WERI-Rb-1 (cell line): ENCODE results near the gene CTTNBP2.

Experiments
- DNase-seq: peaks from one replicate; pipeline ENCODE4 v3.0.0-alpha.2; 2020
- H3K27ac ChIP-seq: fragments of 250-450 bp; sonication (Bioruptor Pico); 2 replicates; pipeline ENCODE4 v1.5.1; 2020; ENCODE audit warnings: mild to moderate bottlenecking, moderate library complexity
- H3K27me3 ChIP-seq: fragments of 250-450 bp; sonication (Bioruptor Pico); 2 replicates; pipeline ENCODE4 v1.5.1; 2021; ENCODE audit warnings: mild to moderate bottlenecking, low read depth, moderate library complexity; ENCODE audit not compliant: insufficient read depth, severe bottlenecking
- H3K36me3 ChIP-seq: fragments of 250-450 bp; sonication (Bioruptor Pico); 2 replicates; pipeline ENCODE4 v1.5.1; 2020; ENCODE audit warnings: mild to moderate bottlenecking, moderate library complexity
- H3K4me3 ChIP-seq: 2 replicates; pipeline ENCODE4 v1.5.1; 2011; ENCODE audit warnings: low read depth, mild to moderate bottlenecking, control low read depth, low read length
- H3K9me3 ChIP-seq: fragments of 250-450 bp; sonication (Bioruptor Pico); 2 replicates; pipeline ENCODE4 v1.5.1; 2021; ENCODE audit warnings: mild to moderate bottlenecking, moderate library complexity; ENCODE audit not compliant: severe bottlenecking
- TF ChIP-seq, protein P1 (sequence below): IDR thresholded peaks from 2 replicates; pipeline ENCODE4 v1.5.1; 2011; ENCODE audit warnings: low read depth, mild to moderate bottlenecking, control low read depth, inconsistent platforms, low read length

Gene CTTNBP2

DNA sequence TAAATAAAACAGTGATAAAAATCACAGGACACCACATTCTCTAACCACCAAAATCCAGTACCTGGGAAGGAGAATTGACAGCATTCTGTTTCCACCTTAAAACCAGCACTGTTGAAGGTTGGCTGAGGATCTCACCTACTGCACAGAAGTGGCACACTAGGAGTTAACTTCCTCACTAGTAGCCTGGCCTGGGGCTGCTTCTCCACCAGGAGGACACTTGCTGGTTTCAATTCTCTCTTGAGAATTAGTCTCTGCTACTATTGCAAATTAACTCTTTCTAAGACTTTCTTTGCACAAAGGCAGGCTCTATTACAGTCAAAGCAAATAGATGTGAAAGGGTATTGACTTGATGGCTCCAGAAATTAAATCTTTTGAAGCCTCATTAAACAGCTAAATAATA is 2.3 kb upstream of the CTTNBP2 start:
- TF ChIP-seq, protein P1, sequence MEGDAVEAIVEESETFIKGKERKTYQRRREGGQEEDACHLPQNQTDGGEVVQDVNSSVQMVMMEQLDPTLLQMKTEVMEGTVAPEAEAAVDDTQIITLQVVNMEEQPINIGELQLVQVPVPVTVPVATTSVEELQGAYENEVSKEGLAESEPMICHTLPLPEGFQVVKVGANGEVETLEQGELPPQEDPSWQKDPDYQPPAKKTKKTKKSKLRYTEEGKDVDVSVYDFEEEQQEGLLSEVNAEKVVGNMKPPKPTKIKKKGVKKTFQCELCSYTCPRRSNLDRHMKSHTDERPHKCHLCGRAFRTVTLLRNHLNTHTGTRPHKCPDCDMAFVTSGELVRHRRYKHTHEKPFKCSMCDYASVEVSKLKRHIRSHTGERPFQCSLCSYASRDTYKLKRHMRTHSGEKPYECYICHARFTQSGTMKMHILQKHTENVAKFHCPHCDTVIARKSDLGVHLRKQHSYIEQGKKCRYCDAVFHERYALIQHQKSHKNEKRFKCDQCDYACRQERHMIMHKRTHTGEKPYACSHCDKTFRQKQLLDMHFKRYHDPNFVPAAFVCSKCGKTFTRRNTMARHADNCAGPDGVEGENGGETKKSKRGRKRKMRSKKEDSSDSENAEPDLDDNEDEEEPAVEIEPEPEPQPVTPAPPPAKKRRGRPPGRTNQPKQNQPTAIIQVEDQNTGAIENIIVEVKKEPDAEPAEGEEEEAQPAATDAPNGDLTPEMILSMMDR, result no peak
- H3K36me3 ChIP-seq, result no peaks in the 10 kb centered on the region
- no peak overlapping the region for H3K27ac ChIP-seq
- no peaks in the 10 kb centered on the region for H3K9me3 ChIP-seq
- no peak for DNase-seq
- H3K4me3 ChIP-seq, result no peak overlapping the region
- H3K27me3 ChIP-seq, result peaks cover 66% of the 10 kb centered on the region

DNA sequence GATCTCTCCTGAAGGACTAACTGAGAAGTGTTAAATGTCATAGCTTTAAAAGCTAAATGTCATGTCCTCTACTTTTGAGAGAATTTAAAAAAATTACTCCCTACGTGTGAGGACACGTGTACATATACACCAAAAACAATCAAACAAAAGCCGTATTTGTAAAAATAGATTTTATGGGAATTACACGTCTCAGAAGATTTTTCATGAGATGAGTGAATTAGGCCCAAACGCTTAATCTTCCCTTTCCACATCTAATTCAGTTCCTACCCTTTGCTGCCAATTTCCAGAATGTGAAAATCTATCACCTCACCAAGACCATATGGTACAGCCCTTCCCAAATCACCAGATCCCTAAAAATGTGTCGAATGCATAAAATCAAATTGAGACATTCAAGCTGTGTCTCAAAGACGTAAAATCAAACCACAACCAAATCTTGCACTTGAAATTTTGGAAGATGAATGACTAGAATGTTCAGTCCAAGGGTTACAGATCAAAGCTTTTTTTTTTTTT is 1.0 kb upstream of the CTTNBP2 start:
- no peak overlapping the region for H3K27ac ChIP-seq
- H3K36me3 ChIP-seq, result no peaks in the 10 kb centered on the region
- H3K9me3 ChIP-seq, result no peaks in the 10 kb centered on the region
- TF ChIP-seq, protein P1, result no peak
- peaks cover 60% of the 10 kb centered on the region for H3K27me3 ChIP-seq
- DNase-seq, result no peak
- no peak overlapping the region for H3K4me3 ChIP-seq

DNA sequence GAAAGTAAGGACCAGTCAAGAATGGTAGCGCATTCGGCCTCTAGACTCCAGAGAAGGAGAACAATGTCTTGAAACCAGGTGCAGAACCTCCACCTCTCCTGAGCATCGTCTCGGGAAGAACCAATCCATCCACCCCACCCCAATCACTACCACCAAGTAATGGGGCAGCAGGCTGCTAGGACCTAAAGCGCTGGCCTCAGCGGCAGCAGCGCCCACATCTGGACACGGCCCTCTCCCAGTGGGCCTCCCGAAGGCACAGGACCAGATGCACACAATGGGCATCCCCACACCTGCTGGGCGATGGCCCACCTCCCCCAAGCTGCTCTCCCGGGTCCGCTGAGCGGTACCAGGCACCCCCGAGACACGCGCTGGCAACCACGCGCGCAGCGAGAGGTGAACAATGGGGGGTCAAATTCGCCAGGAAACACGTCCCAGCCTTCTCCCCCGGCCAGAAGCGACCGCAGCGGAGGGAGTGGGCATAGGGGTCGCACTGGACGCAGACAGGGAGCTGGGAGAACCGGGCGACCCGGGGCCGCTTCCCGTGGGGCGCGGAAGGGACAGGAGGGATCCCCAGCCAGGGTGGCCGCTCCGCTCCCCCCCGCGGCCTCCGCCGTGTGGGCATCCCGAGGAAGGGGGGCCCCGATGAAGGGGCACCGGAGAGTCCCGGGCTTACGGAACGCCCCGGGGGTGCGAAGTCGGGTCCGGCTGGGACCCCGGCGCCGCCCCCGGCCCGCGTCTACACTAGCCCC is 506 bp downstream of the CTTNBP2 start:
- DNase-seq, result peak; percentile 7
- Histone ChIP-seq H3K9me3 (no peaks in the 10 kb centered on the region), H3K4me3 (no peak overlapping the region), H3K36me3 (no peaks in the 10 kb centered on the region), H3K27me3 (peaks cover 71% of the 10 kb centered on the region), H3K27ac (no peak overlapping the region)
- TF ChIP-seq, protein P1, result no peak

DNA sequence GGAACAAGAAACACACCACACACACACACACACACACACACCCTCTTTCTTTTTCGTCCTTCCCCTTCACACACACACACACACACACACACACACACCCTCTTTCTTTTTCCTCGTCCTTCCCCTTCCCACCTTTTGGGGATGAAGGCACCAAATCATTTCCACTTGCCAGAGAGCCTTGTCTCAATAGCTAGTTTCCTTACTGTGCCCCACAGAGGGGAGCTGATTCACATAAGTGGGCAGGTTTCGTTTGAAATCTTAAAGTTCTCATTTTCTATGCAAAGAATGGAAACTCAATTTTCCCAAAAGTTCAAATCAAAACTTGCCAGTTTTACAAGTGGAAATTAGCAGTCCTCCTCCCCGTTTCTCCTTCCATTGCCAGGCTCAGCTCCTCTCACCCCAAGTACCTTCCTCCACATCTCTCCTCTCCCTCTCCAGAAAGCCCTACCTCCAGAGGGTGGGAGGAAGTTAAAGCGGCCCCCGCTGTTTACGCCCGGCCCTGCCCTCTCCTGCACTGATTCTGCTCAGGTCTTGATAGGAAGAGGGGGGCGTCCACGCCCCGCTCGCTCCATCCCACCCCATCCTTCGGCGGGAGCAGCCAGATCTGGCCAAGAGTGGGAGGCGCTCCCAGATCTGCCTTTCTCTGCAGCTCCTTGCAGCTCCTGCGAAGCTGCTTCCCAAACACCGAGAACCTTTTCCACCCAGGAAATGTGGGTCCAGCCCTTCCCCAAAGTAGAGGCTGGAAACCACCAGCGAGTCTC is 1.3 kb downstream of the CTTNBP2 start:
- no peaks in the 10 kb centered on the region for H3K9me3 ChIP-seq
- no peak overlapping the region for H3K4me3 ChIP-seq
- peaks cover 78% of the 10 kb centered on the region for H3K27me3 ChIP-seq
- no peak overlapping the region for H3K27ac ChIP-seq
- DNase-seq, result no peak
- no peaks in the 10 kb centered on the region for H3K36me3 ChIP-seq
- TF ChIP-seq, protein P1, result no peak

DNA sequence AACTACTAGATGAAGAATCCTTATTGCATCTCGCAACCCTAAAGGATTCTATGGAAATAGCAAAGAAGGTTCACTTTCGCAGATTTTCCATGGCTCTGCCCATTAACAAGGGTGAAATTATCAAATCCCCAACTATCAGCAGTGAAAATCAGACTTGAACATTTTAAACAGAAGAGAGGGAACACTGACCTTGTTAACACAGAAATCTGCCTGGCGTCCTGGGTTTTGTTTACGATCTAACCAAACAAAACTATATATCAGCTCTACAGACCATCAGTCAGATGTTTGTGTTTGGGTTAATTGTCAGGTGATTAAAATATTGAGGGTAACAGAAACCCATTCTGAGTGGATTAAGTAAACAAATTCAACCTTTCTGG is 1.9 kb downstream of the CTTNBP2 start:
- DNase-seq, result no peak
- peaks cover 78% of the 10 kb centered on the region for H3K27me3 ChIP-seq
- TF ChIP-seq, protein P1, result no peak
- H3K27ac ChIP-seq, result no peak overlapping the region
- no peak overlapping the region for H3K4me3 ChIP-seq
- no peaks in the 10 kb centered on the region for H3K9me3 ChIP-seq
- no peaks in the 10 kb centered on the region for H3K36me3 ChIP-seq
